ENCODE results near the gene COL9A2.

COL9A2 gene

DNA sequence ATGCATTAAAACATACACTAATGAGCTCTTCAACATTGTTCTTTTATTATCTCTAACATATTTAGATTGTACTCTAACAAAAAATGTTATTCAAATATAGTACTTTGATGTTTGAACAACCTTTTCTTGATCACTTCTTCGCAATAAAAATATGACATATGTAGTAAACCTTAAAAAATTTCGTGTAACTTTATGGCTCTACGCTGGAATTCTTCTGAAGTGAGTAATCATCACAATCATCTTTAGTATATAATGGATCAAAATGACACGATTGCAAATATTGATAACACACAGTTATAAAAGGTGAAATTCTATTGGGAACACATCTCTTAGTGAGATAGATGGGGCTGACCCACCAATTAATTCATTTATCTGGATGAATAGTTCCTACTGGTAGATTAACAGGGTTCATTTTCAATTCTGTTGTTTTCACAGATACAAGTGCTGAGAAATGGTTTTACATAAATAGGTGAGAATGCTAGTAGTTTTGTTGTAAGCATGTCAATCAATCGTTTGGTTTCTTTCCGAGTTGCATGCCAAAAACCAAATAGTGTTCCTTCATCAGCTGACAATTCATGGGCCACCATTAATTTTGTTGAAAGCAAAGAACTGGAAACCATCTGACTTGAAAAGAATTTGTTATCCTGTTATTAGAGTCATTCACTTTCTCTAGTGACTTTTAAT lies 60.5 kb downstream of the COL9A2 start:
- no peak for DNase-seq

DNA sequence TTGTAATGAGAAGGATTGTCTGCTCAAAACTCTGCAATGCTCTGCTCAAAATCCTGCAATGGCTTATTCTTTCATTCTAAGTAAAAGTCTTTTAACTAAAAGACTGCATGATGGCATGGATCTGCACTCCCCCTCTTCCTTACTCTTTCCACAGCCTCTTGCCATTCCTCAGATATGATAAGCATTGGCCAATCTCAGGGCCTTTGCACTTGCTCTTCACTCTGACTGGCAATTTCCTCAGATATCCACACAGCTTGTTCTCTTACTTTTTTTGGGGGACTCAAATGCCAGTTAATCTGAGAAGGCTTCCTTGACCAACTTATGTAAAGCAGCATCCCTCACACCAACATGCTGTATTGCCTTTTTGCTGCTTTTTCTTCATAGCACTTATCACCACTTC lies 61.9 kb downstream of the COL9A2 start:
- DNase-seq, result no peak

DNA sequence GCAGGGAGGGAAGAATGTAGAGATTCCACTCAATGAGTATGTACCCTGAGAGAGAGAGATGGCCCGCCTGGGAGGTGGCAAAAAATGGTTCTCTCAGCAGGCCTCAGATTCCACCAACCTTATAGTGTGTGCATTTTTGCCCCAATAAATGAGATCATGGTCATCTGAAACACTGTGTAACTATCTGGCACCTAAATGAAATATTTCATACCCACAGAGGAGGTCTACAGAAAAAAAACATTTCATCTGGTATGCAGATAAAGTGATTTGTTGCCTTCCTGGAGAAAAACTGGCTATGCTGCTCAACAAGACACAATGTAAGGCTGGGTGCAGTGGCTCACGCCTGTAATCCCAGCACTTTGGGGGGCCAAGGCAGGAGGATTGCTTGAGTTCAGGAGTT lies 64.5 kb downstream of the COL9A2 start:
- DNase-seq, result no peak

DNA sequence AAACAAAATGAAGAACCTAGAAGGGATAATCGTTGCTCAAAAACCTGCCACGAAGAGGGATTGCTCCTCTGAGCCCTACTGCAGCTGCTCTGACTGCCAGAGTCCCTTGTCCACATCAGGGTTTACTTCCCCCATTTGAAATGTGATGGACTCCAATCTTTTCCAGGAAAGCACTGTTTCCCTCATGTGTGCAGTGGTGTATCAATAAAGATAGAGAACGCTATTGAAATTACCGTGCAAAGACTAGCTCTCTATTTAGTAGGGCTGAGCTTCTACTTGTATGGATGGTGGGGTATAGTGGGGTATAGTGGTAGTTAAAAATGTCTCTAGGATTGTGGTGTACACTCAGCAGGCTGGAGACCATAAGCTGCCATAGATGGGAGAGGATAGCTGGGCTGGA lies 65.6 kb downstream of the COL9A2 start:
- no peak for DNase-seq
